HG03342 (cell line): ENCODE results near the gene NDUFAF3.
"Not testable (repeated sequence)": the region's sequence is repeated elsewhere in the genome, so short reads cannot be mapped to it uniquely, and the experiment has no call there.

Experiments used
- ATAC-seq: cut with Tn5 transposase; IDR thresholded peaks from one replicate; pipeline ENCODE4 v1.9.1; 2021; ENCODE audit warnings: mild to moderate bottlenecking, moderate library complexity; ENCODE audit not compliant: unreplicated experiment

The NDUFAF3 gene

GRCh38 chr3:48999085-48999858 is 22.6 kb upstream of the NDUFAF3 start:
- ATAC-seq, result no peak

GRCh38 chr3:49001155-49001554 is 20.8 kb upstream of the NDUFAF3 start:
- ATAC-seq, result no peak

- no peak for ATAC-seq
Observed at GRCh38 chr3:49004352-49005302, 17.3 kb upstream of the NDUFAF3 start.

- ATAC-seq, result no peak
Observed at GRCh38 chr3:49005303-49005680, 16.6 kb upstream of the NDUFAF3 start.

GRCh38 chr3:49005998-49006397 is 15.9 kb upstream of the NDUFAF3 start:
- ATAC-seq, result no peak

- no peak for ATAC-seq
Observed at GRCh38 chr3:49006408-49007067, 15.4 kb upstream of the NDUFAF3 start.

- peak; percentile 84 for ATAC-seq
Observed at GRCh38 chr3:49007068-49007770, 14.7 kb upstream of the NDUFAF3 start, which contains the start of gene WDR6. Gene WDR6, plus strand, starts transcription at chr3:49007391. Its CDS starts 41 bp downstream, at chr3:49007432.

GRCh38 chr3:49007771-49008528 is 14.0 kb upstream of the NDUFAF3 start:
- ATAC-seq, result peak; percentile 33

- ATAC-seq, result not testable (repeated sequence)
Observed at GRCh38 chr3:49008627-49009026, 13.3 kb upstream of the NDUFAF3 start.

- ATAC-seq, result no peak
Observed at GRCh38 chr3:49009396-49009795, 12.5 kb upstream of the NDUFAF3 start.

- no peak for ATAC-seq
Observed at GRCh38 chr3:49012441-49013017, 9.4 kb upstream of the NDUFAF3 start.

- no peak for ATAC-seq
Observed at GRCh38 chr3:49013113-49013737, 8.7 kb upstream of the NDUFAF3 start.

- ATAC-seq, result no peak
Observed at GRCh38 chr3:49013738-49014660, 7.9 kb upstream of the NDUFAF3 start.

- ATAC-seq, result no peak
Observed at GRCh38 chr3:49015072-49015471, 6.8 kb upstream of the NDUFAF3 start.

GRCh38 chr3:49015765-49016164 is 6.2 kb upstream of the NDUFAF3 start:
- no peak for ATAC-seq

- ATAC-seq, result no peak
Observed at GRCh38 chr3:49016414-49017228, 5.3 kb upstream of the NDUFAF3 start.
